HG03175 (cell line): ENCODE measurements around the gene SPRED2.

Experiments used
- ATAC-seq: cut with Tn5 transposase; IDR thresholded peaks from one replicate; pipeline ENCODE4 v1.9.1; 2021; ENCODE audit warnings: mild to moderate bottlenecking, moderate library complexity; ENCODE audit not compliant: unreplicated experiment

The SPRED2 gene, protein sequence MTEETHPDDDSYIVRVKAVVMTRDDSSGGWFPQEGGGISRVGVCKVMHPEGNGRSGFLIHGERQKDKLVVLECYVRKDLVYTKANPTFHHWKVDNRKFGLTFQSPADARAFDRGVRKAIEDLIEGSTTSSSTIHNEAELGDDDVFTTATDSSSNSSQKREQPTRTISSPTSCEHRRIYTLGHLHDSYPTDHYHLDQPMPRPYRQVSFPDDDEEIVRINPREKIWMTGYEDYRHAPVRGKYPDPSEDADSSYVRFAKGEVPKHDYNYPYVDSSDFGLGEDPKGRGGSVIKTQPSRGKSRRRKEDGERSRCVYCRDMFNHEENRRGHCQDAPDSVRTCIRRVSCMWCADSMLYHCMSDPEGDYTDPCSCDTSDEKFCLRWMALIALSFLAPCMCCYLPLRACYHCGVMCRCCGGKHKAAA

GRCh38 chr2:65432227-65433190 lies at the start of gene SPRED2:
Gene SPRED2 (minus strand): TSS chr2:65432599. CDS start chr2:65431987, 612 bp downstream.
- ATAC-seq = peak; percentile 30

DNA sequence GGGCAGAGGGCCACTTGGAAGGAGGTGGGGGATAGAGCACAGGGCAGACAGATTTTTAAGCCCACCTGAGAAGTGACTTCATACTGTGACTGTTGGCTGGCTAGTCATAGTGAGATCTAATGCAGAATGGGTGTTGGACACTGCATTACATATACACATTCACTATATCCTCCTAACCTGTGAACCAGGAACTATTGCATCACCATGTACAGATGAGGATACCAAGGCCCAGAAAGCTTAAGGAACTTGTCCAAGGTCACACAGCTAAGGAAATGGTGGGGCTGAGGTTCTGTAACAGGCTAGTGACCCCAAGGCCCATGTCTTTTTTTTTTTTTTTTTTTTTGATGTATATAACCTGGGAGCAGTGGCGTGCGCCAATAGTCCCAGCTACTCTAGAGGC lies 49.6 kb upstream of the SPRED2 start:
- ATAC-seq = no peak

DNA sequence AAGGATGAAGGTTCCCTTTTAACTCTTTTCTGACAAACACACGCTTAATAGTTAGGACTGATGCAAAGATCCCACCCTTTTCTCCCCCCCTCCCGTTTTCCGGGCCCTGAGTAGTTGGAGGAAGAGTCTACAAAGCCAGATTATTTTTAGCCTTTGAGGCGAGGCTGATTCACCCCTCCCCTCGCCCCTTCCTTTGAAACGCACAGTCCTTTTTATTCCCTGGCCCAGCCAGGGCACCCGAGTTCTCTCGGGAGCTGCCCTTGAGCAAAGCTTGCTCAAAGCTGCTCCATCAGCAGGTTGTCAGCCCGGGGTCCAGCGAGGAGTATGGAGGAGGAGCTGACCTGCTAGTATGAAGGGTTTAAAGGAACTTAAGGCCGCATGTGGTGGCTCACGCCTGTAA lies 47.1 kb upstream of the SPRED2 start:
- ATAC-seq = no peak

GRCh38 chr2:65478498-65479135 lies 46.2 kb upstream of the SPRED2 start:
- ATAC-seq = no peak

DNA sequence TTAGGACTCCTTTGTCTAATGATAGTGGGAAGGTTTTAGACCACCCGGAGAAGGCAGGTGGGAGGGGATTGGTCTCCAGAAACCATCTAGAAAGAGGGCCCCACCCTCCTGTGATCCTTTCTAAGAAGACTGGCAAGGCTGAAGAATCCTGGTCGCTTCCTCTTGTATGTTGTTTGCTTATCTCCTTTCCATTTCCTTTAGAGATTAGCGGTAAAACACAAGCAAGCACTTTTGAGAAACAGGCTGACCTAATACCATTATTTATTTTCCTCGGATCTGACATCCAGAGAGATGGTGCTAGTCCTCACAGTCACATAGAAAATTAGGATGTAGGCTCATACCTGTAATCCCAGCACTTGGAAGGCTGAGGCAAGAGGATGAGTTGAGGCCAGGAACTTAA lies 45.2 kb upstream of the SPRED2 start:
- no peak for ATAC-seq

DNA sequence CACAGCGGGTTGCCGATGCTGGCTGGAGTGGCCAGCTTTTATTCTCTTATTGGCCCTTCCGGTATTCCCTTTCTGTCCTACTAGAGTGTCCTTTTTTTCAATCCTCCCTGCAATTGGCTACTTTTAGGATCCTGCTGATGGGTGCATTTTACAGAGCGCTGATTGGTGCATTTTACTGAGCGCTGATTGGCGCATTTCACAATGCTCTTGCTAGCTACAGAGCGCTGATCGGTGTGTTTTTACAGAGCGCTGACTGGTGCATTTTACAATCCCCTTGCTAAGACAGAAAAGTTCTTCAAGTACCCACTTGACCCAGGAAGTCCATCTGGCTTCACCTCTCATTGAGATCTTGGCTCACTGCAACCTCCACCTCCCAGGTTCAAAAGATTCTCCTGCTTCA lies 44.4 kb upstream of the SPRED2 start:
- ATAC-seq = no peak

- ATAC-seq = no peak
These were observed 42.6 kb upstream of the SPRED2 start for GRCh38 chr2:65475000-65475399.

DNA sequence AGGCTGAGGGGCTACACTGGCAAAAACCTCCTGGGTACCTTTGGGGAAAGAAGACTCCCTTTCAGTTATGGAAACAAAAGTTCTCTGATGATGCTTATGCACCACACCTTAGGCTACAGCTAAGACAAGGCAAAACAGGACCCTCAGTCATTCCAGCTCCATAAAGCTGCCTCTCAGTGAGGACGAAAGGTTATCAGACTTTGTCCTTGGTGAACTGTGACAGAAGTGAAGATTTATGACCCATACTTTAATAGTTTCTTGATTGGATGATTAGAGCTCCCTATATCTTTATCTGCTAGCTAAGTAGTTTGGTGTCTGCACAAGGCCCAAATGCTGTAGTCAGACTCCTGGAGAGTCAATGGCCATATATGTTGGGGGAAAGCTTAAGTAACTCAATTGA lies 40.6 kb upstream of the SPRED2 start:
- no peak for ATAC-seq

- ATAC-seq = no peak
These were observed 39.0 kb upstream of the SPRED2 start for GRCh38 chr2:65471409-65471808.

- ATAC-seq = no peak
These were observed 34.2 kb upstream of the SPRED2 start for GRCh38 chr2:65466551-65466950.

DNA sequence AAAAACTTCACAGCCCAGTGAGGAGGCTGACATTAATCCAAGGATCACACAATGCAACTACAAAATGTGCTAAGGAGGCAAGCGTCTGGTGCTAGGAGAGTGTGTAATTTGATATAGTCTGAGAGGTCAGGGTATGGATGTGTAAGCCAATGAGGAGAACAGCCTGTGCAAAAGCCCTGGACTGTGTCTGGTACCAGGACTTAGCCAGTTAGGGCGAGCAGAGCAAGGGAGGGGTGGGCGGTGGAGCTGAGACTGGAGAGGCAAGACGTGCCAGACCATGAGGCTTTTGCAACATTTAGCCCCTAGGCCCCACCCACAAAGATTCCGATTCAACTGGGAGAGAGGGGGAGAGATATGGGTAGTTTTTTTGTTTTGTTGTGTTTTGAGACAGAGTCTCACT lies 33.5 kb upstream of the SPRED2 start:
- no peak for ATAC-seq

- no peak for ATAC-seq
These were observed 32.7 kb upstream of the SPRED2 start for GRCh38 chr2:65465124-65465523.

DNA sequence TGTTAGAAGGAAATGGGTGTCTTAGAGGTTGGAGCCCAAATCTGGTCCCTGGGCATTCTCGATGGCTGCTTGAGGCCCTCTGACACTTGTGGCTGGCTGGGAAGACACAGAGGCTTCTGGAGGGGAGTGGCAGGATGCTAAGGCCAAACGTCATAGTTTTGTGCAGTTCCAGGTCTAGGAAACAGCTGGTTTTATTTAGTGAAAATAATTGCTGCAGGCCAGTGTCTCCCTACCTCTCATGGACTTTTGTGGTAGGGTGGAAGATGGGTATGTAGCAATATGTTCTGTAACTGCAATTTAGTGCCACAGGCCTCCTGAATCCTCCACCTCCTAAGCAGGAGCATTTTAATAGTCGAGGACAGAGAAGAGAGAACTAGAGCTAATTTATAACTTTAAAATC lies 32.2 kb upstream of the SPRED2 start:
- no peak for ATAC-seq

- no peak for ATAC-seq
These were observed 26.6 kb upstream of the SPRED2 start for GRCh38 chr2:65458999-65459398.

DNA sequence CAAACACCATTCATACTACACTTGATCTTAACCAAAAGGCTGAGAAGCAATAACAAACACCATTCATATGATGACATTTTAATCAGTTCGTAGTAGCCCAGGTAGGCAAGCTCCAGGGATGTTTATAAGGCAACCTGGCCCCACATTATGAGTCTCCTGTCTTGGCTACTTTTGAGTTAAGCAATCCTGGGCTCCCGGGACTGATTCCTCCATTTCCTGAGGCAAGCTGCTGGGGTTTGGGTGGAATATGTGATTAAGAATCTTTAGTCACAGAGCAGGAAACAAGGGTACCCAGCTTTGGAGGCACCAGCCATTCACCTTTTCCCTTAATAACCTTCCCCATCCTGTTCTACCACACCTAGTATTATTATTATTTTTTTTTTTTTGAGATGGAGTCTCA lies 24.5 kb upstream of the SPRED2 start:
- no peak for ATAC-seq

DNA sequence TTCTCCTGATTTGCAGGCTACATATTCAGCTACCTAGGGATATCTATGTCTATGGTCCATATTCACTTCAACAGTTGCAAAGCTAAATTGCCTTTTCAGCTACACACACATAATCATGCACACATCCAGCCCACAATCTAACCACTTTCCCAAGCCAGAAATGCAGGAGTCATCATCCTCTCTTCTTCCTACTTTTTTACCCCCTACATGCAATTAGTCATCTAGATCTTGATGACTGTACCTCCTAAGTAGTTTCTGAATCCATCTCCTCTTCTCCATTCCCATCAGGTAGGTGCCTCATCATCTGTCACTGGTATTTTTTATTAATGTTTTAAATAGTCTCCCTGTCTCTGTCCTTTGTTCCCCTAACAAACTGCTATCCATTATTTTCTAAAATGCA lies 23.7 kb upstream of the SPRED2 start:
- no peak for ATAC-seq

GRCh38 chr2:65453916-65454315 lies 21.5 kb upstream of the SPRED2 start:
- ATAC-seq = no peak

GRCh38 chr2:65452150-65452895 lies 19.9 kb upstream of the SPRED2 start:
- ATAC-seq = no peak

DNA sequence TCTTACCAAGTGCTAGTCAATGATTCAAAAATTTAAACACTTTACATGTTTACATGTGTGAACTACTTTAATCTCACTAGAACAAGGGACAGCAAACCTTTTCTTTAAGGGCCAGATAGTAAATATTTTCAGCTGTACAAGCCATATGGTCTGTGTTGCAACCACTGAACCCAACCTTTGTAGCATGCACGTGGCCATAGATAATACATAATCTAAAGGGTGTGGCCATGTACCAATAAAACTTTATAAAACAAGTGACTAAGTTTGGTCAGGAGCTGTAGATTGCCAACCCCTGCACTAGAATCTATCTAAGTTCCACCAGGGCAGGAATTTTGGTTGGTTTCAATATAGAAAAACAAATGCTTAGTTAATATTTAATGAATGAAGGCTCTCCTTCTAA lies 18.4 kb upstream of the SPRED2 start:
- no peak for ATAC-seq

GRCh38 chr2:65450393-65450792 lies 18.0 kb upstream of the SPRED2 start:
- ATAC-seq = no peak
